ENCODE results near the gene TEAD4. TPM values are rescaled to one million over a fixed set of nuclear protein-coding genes. Genes with fewer than 3 reads are reported as not detected.

Gene TEAD4
- total and polyA plus RNA-seq, 2 experiments from 2014 or later = 68.1 to 145 TPM

- ATAC-seq = no peak
- Histone ChIP-seq H3K4me1 (ENCODE audit: insufficient read depth) (no peaks in the 10 kb centered on the region), H3K4me2 (no peak overlapping the region), H3F3A (replicated peaks; ENCODE audit: low read depth) (peaks cover 5% of the 10 kb centered on the region; the same call in 1 of the 2 replicates), H3K9me2 (ENCODE audit: insufficient read depth) (no peaks in the 10 kb centered on the region), H3K27me3 (ENCODE audit: insufficient read depth) (no peaks in the 10 kb centered on the region), H2AFZ (no peak overlapping the region), H3K36me3 (ENCODE audit: insufficient read depth) (no peaks in the 10 kb centered on the region), H3K27ac (ENCODE audit: low read depth) (no peak overlapping the region), H3K4me3 (no peak overlapping the region), H4K20me1 (replicated peaks; ENCODE audit: insufficient read depth) (no peaks in the 10 kb centered on the region), H3K79me2 (replicated peaks; ENCODE audit: insufficient read depth) (no peaks in the 10 kb centered on the region)
- TF ChIP-seq NANOG (IDR thresholded peaks at IDR 0.05; ENCODE audit: borderline replicate concordance) (no peak), JUNB (IDR thresholded peaks at IDR 0.05; ENCODE audit: unreplicated experiment) (no peak), STAT1 (IDR thresholded peaks at IDR 0.05; ENCODE audit: unreplicated experiment) (no peak), ZNF331 (CRISPR knock-in tag; IDR thresholded peaks at IDR 0.05; ENCODE audit: low read depth) (no peak), CTCF (conservative IDR thresholded peaks at IDR 0.05; ENCODE audit: low read depth in 2 of 2) (no peak), REST (IDR thresholded peaks at IDR 0.05; ENCODE audit: unreplicated experiment) (no peak), ZNF114 (CRISPR knock-in tag; IDR thresholded peaks at IDR 0.05) (no peak), EZH2 (IDR thresholded peaks at IDR 0.05; ENCODE audit: low read depth, unreplicated experiment) (no peak), CREB1 (CRISPR knock-in tag; IDR thresholded peaks at IDR 0.05; ENCODE audit: low read depth) (no peak), POLR2AphosphoS5 (IDR thresholded peaks at IDR 0.05; ENCODE audit: low read depth) (no peak), ZNF462 (CRISPR knock-in tag; IDR thresholded peaks at IDR 0.05) (no peak), EZH2phosphoT487 (IDR thresholded peaks at IDR 0.05; ENCODE audit: unreplicated experiment) (no peak), ETS1 (IDR thresholded peaks at IDR 0.05) (no peak)
- peaks cover 3% of the 10 kb centered on the region for H3K27me3 Mint-ChIP-seq (ENCODE audit: insufficient read depth, low read depth, poor library complexity)
- H3K36me3 Mint-ChIP-seq (ENCODE audit: low read depth) = peaks cover 3% of the 10 kb centered on the region; the same call in 1 of the 3 replicates
- peak overlapping the region; percentile 14; the same call in 1 of the 2 replicates for H3K27ac Mint-ChIP-seq
- H3K9me3 Mint-ChIP-seq = no peaks in the 10 kb centered on the region
- DNase-seq (ENCODE audit: low spot score) = no peak
- H3K4me3 Mint-ChIP-seq = no peak overlapping the region
- H3K4me1 Mint-ChIP-seq = peaks cover 4% of the 10 kb centered on the region; the same call in 1 of the 3 replicates
Observed at GRCh38 chr12:2940564-2940963, 18.6 kb upstream of the TEAD4 start.
